AG10803 (cell line): ENCODE data around the gene SLC38A5.

Experiments
- DNase-seq: peaks from one replicate; pipeline ENCODE4 v3.0.0; 2010; ENCODE audit warnings: low read depth
- H3K4me3 ChIP-seq: 2 replicates; pipeline ENCODE4 v1.5.1; 2011; ENCODE audit warnings: mild to moderate bottlenecking, low read length, control low read depth
- TF ChIP-seq, protein P1 (sequence below): conservative IDR thresholded peaks from 2 replicates; pipeline ENCODE4 v1.5.1; 2011; ENCODE audit warnings: mild to moderate bottlenecking, low read length, control low read depth, inconsistent platforms

SLC38A5 gene

DNA sequence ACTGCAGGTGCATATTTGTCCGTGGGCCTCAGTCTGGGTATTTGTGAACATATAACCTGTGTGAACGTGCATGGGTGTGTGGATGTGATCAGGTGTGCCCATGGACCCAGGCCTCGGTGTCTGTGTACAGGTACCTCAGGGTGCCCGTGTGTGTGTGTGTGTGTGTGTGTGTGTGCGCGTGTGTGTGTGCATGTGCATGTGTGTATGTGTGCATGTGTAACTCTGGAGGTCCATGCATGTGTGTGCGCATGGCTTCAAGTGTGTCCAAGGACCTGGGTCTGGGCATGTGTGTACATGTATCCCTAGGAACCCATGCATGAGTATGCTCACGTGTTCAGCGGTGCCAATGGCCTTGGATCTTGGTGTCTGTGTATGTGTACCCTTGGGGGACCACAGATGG, 21.7 kb upstream of the SLC38A5 start:
- no peak overlapping the region for H3K4me3 ChIP-seq
- TF ChIP-seq, protein P1, sequence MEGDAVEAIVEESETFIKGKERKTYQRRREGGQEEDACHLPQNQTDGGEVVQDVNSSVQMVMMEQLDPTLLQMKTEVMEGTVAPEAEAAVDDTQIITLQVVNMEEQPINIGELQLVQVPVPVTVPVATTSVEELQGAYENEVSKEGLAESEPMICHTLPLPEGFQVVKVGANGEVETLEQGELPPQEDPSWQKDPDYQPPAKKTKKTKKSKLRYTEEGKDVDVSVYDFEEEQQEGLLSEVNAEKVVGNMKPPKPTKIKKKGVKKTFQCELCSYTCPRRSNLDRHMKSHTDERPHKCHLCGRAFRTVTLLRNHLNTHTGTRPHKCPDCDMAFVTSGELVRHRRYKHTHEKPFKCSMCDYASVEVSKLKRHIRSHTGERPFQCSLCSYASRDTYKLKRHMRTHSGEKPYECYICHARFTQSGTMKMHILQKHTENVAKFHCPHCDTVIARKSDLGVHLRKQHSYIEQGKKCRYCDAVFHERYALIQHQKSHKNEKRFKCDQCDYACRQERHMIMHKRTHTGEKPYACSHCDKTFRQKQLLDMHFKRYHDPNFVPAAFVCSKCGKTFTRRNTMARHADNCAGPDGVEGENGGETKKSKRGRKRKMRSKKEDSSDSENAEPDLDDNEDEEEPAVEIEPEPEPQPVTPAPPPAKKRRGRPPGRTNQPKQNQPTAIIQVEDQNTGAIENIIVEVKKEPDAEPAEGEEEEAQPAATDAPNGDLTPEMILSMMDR: no peak
- no peak for DNase-seq

DNA sequence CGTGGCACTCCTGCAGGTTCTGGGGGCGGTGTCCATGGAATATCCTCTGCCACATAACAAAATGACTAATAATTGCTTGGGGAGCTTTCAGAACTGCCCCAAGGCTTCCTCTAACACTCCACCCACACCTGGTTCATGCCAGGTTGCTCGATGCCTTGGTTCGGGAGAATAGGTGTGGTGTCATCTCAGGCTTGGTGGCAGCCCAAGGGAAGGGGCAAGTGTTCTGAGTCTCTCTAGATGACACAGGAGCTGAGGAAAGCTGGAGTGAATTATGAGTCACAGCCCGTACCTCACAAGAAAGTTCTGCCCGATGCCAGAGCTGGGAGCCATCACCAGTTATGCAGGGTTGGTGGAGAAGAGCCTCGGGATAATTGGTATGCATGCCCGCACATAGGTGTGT, 20.6 kb upstream of the SLC38A5 start:
- H3K4me3 ChIP-seq: no peak overlapping the region
- TF ChIP-seq, protein P1: no peak
- no peak for DNase-seq

DNA sequence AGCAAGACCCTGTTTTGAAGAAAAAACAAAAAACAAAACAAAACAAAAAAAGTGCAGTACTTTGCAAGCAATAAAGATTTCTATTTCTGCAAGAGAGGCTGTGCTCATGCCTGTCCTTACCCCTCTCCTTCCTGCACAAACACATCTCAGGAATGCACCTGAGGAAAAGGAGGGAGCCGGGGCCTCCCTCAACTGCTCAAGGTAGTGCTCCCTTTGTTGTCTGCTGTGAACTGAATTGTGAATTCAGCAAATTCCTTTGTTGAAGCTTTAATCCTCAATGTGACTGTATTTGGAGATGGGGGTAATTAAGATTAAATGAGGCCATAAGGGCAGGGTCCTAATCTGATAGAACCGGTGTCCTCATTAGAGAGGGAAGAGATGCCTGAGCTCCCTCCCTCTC, 19.8 kb upstream of the SLC38A5 start:
- TF ChIP-seq, protein P1: no peak
- no peak for DNase-seq
- H3K4me3 ChIP-seq: no peak overlapping the region

DNA sequence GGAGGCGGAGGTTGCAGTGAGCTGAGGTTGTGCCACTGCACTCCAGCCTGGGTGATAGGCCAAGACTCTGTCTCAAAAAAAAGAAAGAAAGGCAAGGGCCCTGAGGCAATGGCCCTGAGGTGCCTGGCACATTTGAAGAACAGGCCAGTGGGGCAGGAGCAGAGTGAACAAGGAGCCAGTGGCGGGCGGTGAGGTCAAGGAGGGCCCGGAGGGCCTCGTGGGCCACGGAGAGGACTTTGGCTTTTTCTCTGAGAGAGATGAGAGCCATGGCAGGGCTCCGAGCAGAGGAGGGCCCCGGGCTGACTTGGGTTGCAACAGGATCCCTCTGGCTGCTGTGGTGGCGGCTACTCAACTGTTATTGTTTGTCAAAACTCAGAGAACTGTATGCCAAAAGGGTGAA, 19.2 kb upstream of the SLC38A5 start:
- TF ChIP-seq, protein P1: no peak
- H3K4me3 ChIP-seq: no peak overlapping the region
- DNase-seq: no peak

DNA sequence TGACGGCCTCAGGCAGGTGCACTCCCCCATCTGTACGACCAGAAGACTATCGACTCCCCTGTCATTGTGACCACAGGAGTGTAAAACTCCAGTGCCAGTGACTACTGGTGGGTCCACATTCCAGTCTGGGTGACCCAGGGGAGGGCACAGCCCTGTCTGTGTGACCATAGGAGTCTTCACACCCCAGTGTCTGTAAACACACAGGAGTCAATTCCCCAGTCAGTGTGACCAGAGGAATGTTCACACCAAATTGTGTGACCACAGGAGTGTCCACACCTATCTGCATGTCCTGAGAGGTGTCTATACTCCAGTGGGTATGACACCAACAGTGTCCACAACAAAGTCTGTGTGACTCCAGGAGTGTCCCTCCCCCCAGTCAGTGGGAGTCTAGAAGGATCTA, 18.0 kb upstream of the SLC38A5 start:
- DNase-seq: no peak
- TF ChIP-seq, protein P1: no peak
- no peak overlapping the region for H3K4me3 ChIP-seq

DNA sequence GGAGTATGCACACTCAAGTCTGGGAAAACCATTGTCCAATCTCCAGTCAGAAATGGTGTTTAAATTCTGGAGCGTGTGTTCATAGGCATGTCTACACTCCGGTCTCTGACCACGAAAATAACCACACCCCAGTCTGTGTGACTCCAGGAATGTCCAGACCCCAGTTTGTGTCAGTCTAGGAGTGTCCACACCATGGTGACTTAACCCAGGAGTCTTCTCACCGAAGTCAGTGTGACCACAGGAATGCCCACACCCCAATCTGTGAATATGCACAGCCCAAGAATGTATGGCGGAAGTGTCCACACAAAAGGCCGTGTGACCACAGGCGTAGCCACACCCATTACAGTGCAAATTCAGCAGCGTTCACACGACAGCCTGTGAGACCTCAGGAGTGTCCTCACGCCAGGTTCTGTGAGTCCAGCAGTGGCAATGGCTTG, 17.3 kb upstream of the SLC38A5 start:
- DNase-seq: peak; percentile 96
- TF ChIP-seq, protein P1: no peak
- no peak overlapping the region for H3K4me3 ChIP-seq

DNA sequence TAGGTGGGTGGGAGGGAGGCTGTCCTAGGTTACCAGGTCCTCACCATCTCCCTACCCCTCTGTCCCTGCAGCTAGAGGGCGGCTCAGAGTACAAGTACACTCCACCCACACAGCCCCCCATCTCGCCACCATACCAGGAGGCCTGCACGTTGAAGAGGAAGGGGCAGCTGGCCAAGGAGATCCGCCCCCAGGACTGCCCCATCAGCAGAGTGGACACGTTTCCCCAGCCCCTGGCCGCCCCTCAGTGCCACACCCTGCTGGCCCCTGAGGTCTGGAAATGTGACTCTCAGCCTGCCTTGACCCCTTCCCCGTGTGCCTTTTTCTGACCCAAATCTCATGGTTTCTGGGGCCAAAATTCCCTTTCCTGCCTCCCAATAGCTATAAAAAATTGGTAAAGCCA, 12.5 kb upstream of the SLC38A5 start:
- no peak overlapping the region for H3K4me3 ChIP-seq
- no peak for DNase-seq
- TF ChIP-seq, protein P1: no peak
